GM23338 (cell line): Measurements from ENCODE around the gene CDH20. TPM values are rescaled to one million over a fixed set of nuclear protein-coding genes. Genes with fewer than 3 reads are reported as not detected.

Experiments
- ATAC-seq: fragments of 200-7000 bp; cut with Tn5 transposase; 3 replicates; pipeline ENCODE4 v1.9.1; 2020
- DNase-seq: peaks from one replicate; pipeline ENCODE4 v3.0.0-alpha.2; 2015; ENCODE audit warnings: low spot score
- H2AFZ ChIP-seq: fragments of 200-600 bp; sonication (generic); 2 replicates; pipeline ENCODE4 v1.8.0; 2016; ENCODE audit warnings: antibody characterized with exemption, mild to moderate bottlenecking, moderate library complexity
- H3F3A ChIP-seq: fragments of 200-600 bp; sonication (generic); replicated peaks from 2 replicates; pipeline ENCODE4 v1.8.0; 2017; ENCODE audit warnings: antibody characterized with exemption, mixed run types, low read depth
- H3K27ac ChIP-seq: fragments of 200-600 bp; sonication (generic); 2 replicates; pipeline ENCODE4 v1.6.1; 2016; ENCODE audit warnings: low read depth
- H3K27me3 ChIP-seq: fragments of 200-600 bp; sonication (generic); 2 replicates; pipeline ENCODE4 v1.8.0; 2016; ENCODE audit warnings: mild to moderate bottlenecking, mixed run types, moderate library complexity; ENCODE audit not compliant: insufficient read depth
- H3K36me3 ChIP-seq: fragments of 200-600 bp; sonication (generic); 2 replicates; pipeline ENCODE4 v1.8.0; 2016; ENCODE audit warnings: mild to moderate bottlenecking; ENCODE audit not compliant: insufficient read depth
- H3K4me1 ChIP-seq: fragments of 200-600 bp; sonication (generic); 2 replicates; pipeline ENCODE4 v1.8.0; 2016; ENCODE audit warnings: mild to moderate bottlenecking, moderate library complexity; ENCODE audit not compliant: insufficient read depth
- H3K4me2 ChIP-seq: fragments of 200-600 bp; sonication (generic); 2 replicates; pipeline ENCODE4 v1.7.1; 2017; ENCODE audit warnings: mixed run types
- H3K4me3 ChIP-seq: fragments of 200-600 bp; sonication (generic); 2 replicates; pipeline ENCODE4 v1.6.1; 2016; ENCODE audit warnings: mixed run types
- H3K79me2 ChIP-seq: fragments of 200-600 bp; sonication (generic); replicated peaks from 2 replicates; pipeline ENCODE4 v1.8.0; 2017; ENCODE audit warnings: mild to moderate bottlenecking; ENCODE audit not compliant: insufficient read depth
- H3K9me2 ChIP-seq: fragments of 200-600 bp; sonication (generic); 2 replicates; pipeline ENCODE4 v1.8.0; 2017; ENCODE audit not compliant: insufficient read depth
- H4K20me1 ChIP-seq: fragments of 200-600 bp; sonication (generic); replicated peaks from 2 replicates; pipeline ENCODE4 v1.8.0; 2017; ENCODE audit warnings: mild to moderate bottlenecking; ENCODE audit not compliant: insufficient read depth
- H3K27ac Mint-ChIP-seq: 2 replicates; pipeline ENCODE4 v1.8.0; 2020; ENCODE audit warnings: inconsistent platforms, mild to moderate bottlenecking, moderate library complexity, mixed read lengths
- H3K27me3 Mint-ChIP-seq: 3 replicates; pipeline ENCODE4 v1.8.0; 2022; ENCODE audit warnings: low read depth, mild to moderate bottlenecking, moderate library complexity, mixed read lengths, inconsistent platforms; ENCODE audit not compliant: insufficient read depth, poor library complexity
- H3K36me3 Mint-ChIP-seq: 3 replicates; pipeline ENCODE4 v1.8.0; 2021; ENCODE audit warnings: low read depth, mild to moderate bottlenecking, inconsistent platforms, moderate library complexity, mixed read lengths
- H3K4me1 Mint-ChIP-seq: 3 replicates; pipeline ENCODE4 v1.8.0; 2020; ENCODE audit warnings: mild to moderate bottlenecking, inconsistent platforms, mixed read lengths
- H3K4me3 Mint-ChIP-seq: 3 replicates; pipeline ENCODE4 v1.8.0; 2021; ENCODE audit warnings: moderate library complexity, mild to moderate bottlenecking, inconsistent platforms, mixed read lengths
- H3K9me3 Mint-ChIP-seq: 3 replicates; pipeline ENCODE4 v1.8.0; 2020; ENCODE audit warnings: moderate library complexity, mild to moderate bottlenecking, inconsistent platforms, mixed read lengths
- CREB1 ChIP-seq: fragments of 250-450 bp; sonication (Bioruptor Pico); IDR thresholded peaks from 2 replicates; pipeline ENCODE4 v1.5.0; 2020; ENCODE audit warnings: low read depth, mild to moderate bottlenecking, moderate library complexity
- EZH2 ChIP-seq: fragments of 200-600 bp; sonication (generic); IDR thresholded peaks from one replicate; pipeline ENCODE4 v1.8.0; 2017; ENCODE audit warnings: antibody characterized with exemption, mild to moderate bottlenecking, low read depth; ENCODE audit not compliant: unreplicated experiment
- EZH2phosphoT487 ChIP-seq: fragments of 200-600 bp; sonication (generic); IDR thresholded peaks from one replicate; pipeline ENCODE4 v1.8.1; 2018; ENCODE audit warnings: antibody characterized with exemption; ENCODE audit not compliant: unreplicated experiment
- JUNB ChIP-seq: IDR thresholded peaks from one replicate; pipeline ENCODE4 v1.6.1; 2016; ENCODE audit warnings: antibody characterized with exemption; ENCODE audit not compliant: unreplicated experiment
- NANOG ChIP-seq: IDR thresholded peaks from 2 replicates; pipeline ENCODE4 v1.6.1; 2016; ENCODE audit warnings: antibody characterized with exemption, borderline replicate concordance
- POLR2AphosphoS5 ChIP-seq: IDR thresholded peaks from 2 replicates; pipeline ENCODE4 v1.6.1; 2016; ENCODE audit warnings: antibody characterized with exemption, low read depth
- STAT1 ChIP-seq: IDR thresholded peaks from one replicate; pipeline ENCODE4 v1.6.1; 2016; ENCODE audit warnings: antibody characterized with exemption; ENCODE audit not compliant: unreplicated experiment
- ZNF114 ChIP-seq: fragments of 250-450 bp; sonication (Bioruptor Pico); IDR thresholded peaks from 2 replicates; pipeline ENCODE4 v1.5.0; 2020; ENCODE audit warnings: mild to moderate bottlenecking, moderate library complexity
- ZNF331 ChIP-seq: fragments of 250-450 bp; sonication (Bioruptor Pico); IDR thresholded peaks from 2 replicates; pipeline ENCODE4 v1.5.0; 2020; ENCODE audit warnings: low read depth, mild to moderate bottlenecking, moderate library complexity
- polyA plus RNA-seq: library from polyadenylated mRNA; unstranded; fragments of >200 nt; fragmentation: Nextera tagmentation; extraction: Ambion mirVana; gene quantifications from 2 replicates; pipeline ENCODE4 v1.2.1, GENCODE V29; 2016
- total RNA-seq: library from RNA; depleted of rRNA; stranded (reverse); fragments of >200 nt; shearing (Covaris generic); gene quantifications from 2 replicates; pipeline ENCODE4 v1.2.3, GENCODE V29; 2014
- TF ChIP-seq, protein P1 (sequence below): IDR thresholded peaks from 2 replicates; pipeline ENCODE4 v1.6.1; 2016; ENCODE audit warnings: antibody characterized with exemption
- TF ChIP-seq, protein P2 (sequence below), 2 experiments: fragments of 200-600 bp in 1 of 2; sonication (generic) in 1 of 2; conservative IDR thresholded peaks; 2 replicates each; pipeline versions ENCODE4 v1.5.1 to v1.6.1; 2016 to 2017; ENCODE audit warnings: antibody characterized with exemption in 2 of 2, low read depth in 2 of 2, mild to moderate bottlenecking in 2 of 2, moderate library complexity in 1 of 2
- TF ChIP-seq, protein P3 (sequence below): IDR thresholded peaks from one replicate; pipeline ENCODE4 v1.6.1; 2018; ENCODE audit warnings: antibody characterized with exemption; ENCODE audit not compliant: unreplicated experiment
- TF ChIP-seq, protein P4 (sequence below): fragments of 250-450 bp; sonication (Bioruptor Pico); IDR thresholded peaks from 2 replicates; pipeline ENCODE4 v1.5.0; 2020; ENCODE audit warnings: mild to moderate bottlenecking, moderate library complexity

The CDH20 gene
- total and polyA plus RNA-seq, 2 experiments from 2014 or later = 1.0 TPM; not detected in 1

DNA sequence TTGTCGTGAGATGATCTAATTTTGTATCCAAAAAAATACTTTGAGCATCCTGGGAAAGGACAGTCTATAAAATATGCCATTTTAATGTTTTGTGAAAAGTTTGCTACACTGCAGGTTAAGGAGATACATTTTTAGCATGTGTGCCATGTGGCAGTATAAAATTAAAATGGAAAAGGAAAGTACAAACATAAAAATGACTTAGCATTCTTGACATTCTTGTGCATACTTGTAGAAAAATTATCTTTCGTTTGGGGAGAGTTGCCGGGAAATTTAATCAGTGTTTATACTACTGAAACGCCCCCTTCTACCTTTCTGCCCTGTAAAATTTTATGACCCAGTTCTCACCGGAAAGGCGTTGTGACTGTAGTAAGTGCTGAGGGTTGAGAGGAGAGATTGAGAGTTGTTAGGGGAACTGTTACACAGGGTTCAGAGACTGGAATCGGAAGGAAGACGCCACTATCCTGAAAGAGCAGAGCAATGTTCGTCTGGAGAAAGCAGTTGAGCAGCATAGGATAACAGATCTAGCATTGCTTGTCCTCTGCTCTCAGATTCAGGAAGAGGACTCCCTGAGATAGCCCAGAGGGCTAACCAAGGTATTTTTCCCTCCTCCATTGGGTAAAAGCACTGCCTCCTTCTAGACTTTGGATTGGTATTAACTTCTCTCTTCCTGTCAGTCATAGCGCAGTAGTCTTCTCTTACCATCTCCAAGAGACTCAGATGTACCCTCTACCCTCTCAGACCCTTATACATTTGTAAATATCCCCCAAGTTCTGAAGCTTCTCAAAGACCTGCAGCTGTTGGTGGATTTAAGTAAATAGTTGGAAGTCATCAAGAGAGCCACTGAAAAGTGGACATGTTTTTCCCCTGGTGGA is 2.7 kb downstream of the CDH20 start:
- H3K27ac Mint-ChIP-seq = no peak overlapping the region
- H3K4me3 Mint-ChIP-seq = no peak overlapping the region
- no peak overlapping the region for H3K27ac ChIP-seq
- H4K20me1 ChIP-seq = no peaks in the 10 kb centered on the region; the same call in 1 of the 2 replicates
- no peaks in the 10 kb centered on the region; the same call in 1 of the 2 replicates for H3K4me1 ChIP-seq
- no peaks in the 10 kb centered on the region for H3F3A ChIP-seq
- H3K9me3 Mint-ChIP-seq = no peaks in the 10 kb centered on the region
- no peaks in the 10 kb centered on the region for H3K79me2 ChIP-seq
- H3K36me3 ChIP-seq = no peaks in the 10 kb centered on the region
- no peak overlapping the region for H3K4me2 ChIP-seq
- no peaks in the 10 kb centered on the region for H3K9me2 ChIP-seq
- TF ChIP-seq EZH2phosphoT487 = no peak
- no peak for TF ChIP-seq CREB1 (CRISPR knock-in tag)
- TF ChIP-seq, protein P1, sequence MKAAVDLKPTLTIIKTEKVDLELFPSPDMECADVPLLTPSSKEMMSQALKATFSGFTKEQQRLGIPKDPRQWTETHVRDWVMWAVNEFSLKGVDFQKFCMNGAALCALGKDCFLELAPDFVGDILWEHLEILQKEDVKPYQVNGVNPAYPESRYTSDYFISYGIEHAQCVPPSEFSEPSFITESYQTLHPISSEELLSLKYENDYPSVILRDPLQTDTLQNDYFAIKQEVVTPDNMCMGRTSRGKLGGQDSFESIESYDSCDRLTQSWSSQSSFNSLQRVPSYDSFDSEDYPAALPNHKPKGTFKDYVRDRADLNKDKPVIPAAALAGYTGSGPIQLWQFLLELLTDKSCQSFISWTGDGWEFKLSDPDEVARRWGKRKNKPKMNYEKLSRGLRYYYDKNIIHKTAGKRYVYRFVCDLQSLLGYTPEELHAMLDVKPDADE = no peak
- no peak for TF ChIP-seq NANOG
- TF ChIP-seq, protein P2, sequence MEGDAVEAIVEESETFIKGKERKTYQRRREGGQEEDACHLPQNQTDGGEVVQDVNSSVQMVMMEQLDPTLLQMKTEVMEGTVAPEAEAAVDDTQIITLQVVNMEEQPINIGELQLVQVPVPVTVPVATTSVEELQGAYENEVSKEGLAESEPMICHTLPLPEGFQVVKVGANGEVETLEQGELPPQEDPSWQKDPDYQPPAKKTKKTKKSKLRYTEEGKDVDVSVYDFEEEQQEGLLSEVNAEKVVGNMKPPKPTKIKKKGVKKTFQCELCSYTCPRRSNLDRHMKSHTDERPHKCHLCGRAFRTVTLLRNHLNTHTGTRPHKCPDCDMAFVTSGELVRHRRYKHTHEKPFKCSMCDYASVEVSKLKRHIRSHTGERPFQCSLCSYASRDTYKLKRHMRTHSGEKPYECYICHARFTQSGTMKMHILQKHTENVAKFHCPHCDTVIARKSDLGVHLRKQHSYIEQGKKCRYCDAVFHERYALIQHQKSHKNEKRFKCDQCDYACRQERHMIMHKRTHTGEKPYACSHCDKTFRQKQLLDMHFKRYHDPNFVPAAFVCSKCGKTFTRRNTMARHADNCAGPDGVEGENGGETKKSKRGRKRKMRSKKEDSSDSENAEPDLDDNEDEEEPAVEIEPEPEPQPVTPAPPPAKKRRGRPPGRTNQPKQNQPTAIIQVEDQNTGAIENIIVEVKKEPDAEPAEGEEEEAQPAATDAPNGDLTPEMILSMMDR (conservative IDR thresholded peaks at IDR 0.05; ENCODE audit: low read depth in 2 of 2) = no peak
- TF ChIP-seq, protein P3, sequence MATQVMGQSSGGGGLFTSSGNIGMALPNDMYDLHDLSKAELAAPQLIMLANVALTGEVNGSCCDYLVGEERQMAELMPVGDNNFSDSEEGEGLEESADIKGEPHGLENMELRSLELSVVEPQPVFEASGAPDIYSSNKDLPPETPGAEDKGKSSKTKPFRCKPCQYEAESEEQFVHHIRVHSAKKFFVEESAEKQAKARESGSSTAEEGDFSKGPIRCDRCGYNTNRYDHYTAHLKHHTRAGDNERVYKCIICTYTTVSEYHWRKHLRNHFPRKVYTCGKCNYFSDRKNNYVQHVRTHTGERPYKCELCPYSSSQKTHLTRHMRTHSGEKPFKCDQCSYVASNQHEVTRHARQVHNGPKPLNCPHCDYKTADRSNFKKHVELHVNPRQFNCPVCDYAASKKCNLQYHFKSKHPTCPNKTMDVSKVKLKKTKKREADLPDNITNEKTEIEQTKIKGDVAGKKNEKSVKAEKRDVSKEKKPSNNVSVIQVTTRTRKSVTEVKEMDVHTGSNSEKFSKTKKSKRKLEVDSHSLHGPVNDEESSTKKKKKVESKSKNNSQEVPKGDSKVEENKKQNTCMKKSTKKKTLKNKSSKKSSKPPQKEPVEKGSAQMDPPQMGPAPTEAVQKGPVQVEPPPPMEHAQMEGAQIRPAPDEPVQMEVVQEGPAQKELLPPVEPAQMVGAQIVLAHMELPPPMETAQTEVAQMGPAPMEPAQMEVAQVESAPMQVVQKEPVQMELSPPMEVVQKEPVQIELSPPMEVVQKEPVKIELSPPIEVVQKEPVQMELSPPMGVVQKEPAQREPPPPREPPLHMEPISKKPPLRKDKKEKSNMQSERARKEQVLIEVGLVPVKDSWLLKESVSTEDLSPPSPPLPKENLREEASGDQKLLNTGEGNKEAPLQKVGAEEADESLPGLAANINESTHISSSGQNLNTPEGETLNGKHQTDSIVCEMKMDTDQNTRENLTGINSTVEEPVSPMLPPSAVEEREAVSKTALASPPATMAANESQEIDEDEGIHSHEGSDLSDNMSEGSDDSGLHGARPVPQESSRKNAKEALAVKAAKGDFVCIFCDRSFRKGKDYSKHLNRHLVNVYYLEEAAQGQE = no peak
- TF ChIP-seq EZH2 = no peak
- TF ChIP-seq STAT1 = no peak
- no peak for TF ChIP-seq JUNB
- TF ChIP-seq, protein P4, sequence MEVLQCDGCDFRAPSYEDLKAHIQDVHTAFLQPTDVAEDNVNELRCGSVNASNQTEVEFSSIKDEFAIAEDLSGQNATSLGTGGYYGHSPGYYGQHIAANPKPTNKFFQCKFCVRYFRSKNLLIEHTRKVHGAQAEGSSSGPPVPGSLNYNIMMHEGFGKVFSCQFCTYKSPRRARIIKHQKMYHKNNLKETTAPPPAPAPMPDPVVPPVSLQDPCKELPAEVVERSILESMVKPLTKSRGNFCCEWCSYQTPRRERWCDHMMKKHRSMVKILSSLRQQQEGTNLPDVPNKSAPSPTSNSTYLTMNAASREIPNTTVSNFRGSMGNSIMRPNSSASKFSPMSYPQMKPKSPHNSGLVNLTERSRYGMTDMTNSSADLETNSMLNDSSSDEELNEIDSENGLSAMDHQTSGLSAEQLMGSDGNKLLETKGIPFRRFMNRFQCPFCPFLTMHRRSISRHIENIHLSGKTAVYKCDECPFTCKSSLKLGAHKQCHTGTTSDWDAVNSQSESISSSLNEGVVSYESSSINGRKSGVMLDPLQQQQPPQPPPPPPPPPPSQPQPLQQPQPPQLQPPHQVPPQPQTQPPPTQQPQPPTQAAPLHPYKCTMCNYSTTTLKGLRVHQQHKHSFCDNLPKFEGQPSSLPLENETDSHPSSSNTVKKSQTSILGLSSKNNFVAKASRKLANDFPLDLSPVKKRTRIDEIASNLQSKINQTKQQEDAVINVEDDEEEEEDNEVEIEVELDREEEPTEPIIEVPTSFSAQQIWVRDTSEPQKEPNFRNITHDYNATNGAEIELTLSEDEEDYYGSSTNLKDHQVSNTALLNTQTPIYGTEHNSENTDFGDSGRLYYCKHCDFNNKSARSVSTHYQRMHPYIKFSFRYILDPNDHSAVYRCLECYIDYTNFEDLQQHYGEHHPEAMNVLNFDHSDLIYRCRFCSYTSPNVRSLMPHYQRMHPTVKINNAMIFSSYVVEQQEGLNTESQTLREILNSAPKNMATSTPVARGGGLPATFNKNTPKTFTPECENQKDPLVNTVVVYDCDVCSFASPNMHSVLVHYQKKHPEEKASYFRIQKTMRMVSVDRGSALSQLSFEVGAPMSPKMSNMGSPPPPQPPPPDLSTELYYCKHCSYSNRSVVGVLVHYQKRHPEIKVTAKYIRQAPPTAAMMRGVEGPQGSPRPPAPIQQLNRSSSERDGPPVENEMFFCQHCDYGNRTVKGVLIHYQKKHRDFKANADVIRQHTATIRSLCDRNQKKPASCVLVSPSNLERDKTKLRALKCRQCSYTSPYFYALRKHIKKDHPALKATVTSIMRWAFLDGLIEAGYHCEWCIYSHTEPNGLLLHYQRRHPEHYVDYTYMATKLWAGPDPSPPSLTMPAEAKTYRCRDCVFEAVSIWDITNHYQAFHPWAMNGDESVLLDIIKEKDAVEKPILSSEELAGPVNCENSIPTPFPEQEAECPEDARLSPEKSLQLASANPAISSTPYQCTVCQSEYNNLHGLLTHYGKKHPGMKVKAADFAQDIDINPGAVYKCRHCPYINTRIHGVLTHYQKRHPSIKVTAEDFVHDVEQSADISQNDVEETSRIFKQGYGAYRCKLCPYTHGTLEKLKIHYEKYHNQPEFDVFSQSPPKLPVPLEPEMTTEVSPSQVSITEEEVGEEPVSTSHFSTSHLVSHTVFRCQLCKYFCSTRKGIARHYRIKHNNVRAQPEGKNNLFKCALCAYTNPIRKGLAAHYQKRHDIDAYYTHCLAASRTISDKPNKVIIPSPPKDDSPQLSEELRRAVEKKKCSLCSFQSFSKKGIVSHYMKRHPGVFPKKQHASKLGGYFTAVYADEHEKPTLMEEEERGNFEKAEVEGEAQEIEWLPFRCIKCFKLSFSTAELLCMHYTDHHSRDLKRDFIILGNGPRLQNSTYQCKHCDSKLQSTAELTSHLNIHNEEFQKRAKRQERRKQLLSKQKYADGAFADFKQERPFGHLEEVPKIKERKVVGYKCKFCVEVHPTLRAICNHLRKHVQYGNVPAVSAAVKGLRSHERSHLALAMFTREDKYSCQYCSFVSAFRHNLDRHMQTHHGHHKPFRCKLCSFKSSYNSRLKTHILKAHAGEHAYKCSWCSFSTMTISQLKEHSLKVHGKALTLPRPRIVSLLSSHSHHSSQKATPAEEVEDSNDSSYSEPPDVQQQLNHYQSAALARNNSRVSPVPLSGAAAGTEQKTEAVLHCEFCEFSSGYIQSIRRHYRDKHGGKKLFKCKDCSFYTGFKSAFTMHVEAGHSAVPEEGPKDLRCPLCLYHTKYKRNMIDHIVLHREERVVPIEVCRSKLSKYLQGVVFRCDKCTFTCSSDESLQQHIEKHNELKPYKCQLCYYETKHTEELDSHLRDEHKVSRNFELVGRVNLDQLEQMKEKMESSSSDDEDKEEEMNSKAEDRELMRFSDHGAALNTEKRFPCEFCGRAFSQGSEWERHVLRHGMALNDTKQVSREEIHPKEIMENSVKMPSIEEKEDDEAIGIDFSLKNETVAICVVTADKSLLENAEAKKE = no peak
- TF ChIP-seq ZNF114 (CRISPR knock-in tag) = no peak
- no peak for TF ChIP-seq POLR2AphosphoS5
- no peak for TF ChIP-seq ZNF331 (CRISPR knock-in tag)
- DNase-seq (no peak), ATAC-seq (no peak)
- H3K27me3 ChIP-seq = peaks cover 45% of the 10 kb centered on the region
- H3K36me3 Mint-ChIP-seq = no peaks in the 10 kb centered on the region
- H3K4me1 Mint-ChIP-seq = peaks cover 23% of the 10 kb centered on the region
- no peak overlapping the region for H2AFZ ChIP-seq
- H3K27me3 Mint-ChIP-seq = peaks cover 24% of the 10 kb centered on the region
- H3K4me3 ChIP-seq = no peak overlapping the region
